ENCODE data around the gene SLC9A7.

Gene SLC9A7

GRCh38 chrX:46698691-46699090, 60.2 kb downstream of the SLC9A7 start:
- no peak for TF ChIP-seq CTCF (IDR thresholded peaks at IDR 0.05; ENCODE audit: borderline replicate concordance, control extremely low read depth, extremely low read depth, insufficient read depth, missing control alignments)
- in situ Hi-C loops (cut with MboI; ENCODE audit: low sequenced_read_pairs, unreplicated experiment), result no loop called here
- no peak for DNase-seq (ENCODE audit: low spot score)

GRCh38 chrX:46695491-46695890, 63.4 kb downstream of the SLC9A7 start:
- no peak for DNase-seq (ENCODE audit: low spot score)
- no peak for TF ChIP-seq CTCF (IDR thresholded peaks at IDR 0.05; ENCODE audit: borderline replicate concordance, control extremely low read depth, extremely low read depth, insufficient read depth, missing control alignments)
- in situ Hi-C loops (cut with MboI; ENCODE audit: low sequenced_read_pairs, unreplicated experiment), result no loop called here

GRCh38 chrX:46694549-46694948, 64.4 kb downstream of the SLC9A7 start:
- no peak for DNase-seq (ENCODE audit: low spot score)
- TF ChIP-seq CTCF (IDR thresholded peaks at IDR 0.05; ENCODE audit: borderline replicate concordance, control extremely low read depth, extremely low read depth, insufficient read depth, missing control alignments), result no peak
- in situ Hi-C loops (cut with MboI; ENCODE audit: low sequenced_read_pairs, unreplicated experiment), result no loop called here

- DNase-seq (ENCODE audit: low spot score), result no peak
- in situ Hi-C loops (cut with MboI; ENCODE audit: low sequenced_read_pairs, unreplicated experiment), result no loop called here
- TF ChIP-seq CTCF (IDR thresholded peaks at IDR 0.05; ENCODE audit: borderline replicate concordance, control extremely low read depth, extremely low read depth, insufficient read depth, missing control alignments), result no peak
Observed at GRCh38 chrX:46693149-46693548, 65.8 kb downstream of the SLC9A7 start.

- no peak for DNase-seq (ENCODE audit: low spot score)
- no peak for TF ChIP-seq CTCF (IDR thresholded peaks at IDR 0.05; ENCODE audit: borderline replicate concordance, control extremely low read depth, extremely low read depth, insufficient read depth, missing control alignments)
- in situ Hi-C loops (cut with MboI; ENCODE audit: low sequenced_read_pairs, unreplicated experiment), result no loop called here
Observed at GRCh38 chrX:46690818-46691217, 68.1 kb downstream of the SLC9A7 start.

- no peak for TF ChIP-seq CTCF (IDR thresholded peaks at IDR 0.05; ENCODE audit: borderline replicate concordance, control extremely low read depth, extremely low read depth, insufficient read depth, missing control alignments)
- DNase-seq (ENCODE audit: low spot score), result no peak
- in situ Hi-C loops (cut with MboI; ENCODE audit: low sequenced_read_pairs, unreplicated experiment), result no loop called here
Observed at GRCh38 chrX:46687619-46688018, 71.3 kb downstream of the SLC9A7 start.
